Measurements from ENCODE around the gene LBX1.
A peak's percentile ranks its signal among the peaks of the same experiment; 100 is the strongest.

Gene LBX1

DNA sequence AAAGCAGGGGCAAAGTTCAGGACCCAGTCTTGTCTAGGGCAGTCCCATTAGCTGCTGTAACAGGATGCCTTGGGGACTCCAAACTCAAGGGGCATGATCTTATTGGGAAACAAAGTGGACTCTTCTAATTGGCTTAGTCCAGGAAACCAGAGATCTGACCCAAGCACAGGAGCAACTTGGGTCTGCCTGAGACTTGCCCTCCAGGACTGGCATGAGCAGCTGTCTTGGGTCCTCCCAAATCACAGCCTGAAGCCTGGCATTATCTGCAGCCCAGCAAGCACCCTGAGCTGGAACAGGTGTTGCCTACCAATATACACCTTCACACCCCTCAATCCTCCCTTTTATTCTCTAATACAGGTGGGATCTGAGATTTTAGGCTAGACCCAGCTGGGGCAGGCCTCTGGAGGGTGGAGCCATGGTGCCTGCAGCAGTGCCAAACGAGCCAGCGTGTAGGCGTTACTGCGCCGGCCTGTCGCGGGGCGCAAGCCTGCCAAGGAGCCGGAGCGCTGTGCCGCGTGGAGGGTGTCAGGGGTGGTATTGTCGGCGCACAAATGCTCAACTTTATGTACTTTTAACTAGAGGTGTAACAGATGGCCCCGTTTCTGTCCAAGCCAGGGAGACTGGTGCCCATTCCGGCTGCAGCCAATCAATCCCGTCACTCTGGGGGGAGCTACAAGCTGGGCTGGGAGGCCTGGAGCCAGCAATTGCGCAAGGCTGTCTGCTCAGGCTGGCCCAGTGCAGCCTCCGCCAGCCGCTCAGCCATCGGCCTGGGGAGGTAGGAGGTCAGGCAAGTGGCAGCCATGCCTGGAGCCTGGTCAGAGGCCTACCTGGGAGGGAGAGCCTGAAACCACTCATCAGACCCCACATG is 12.8 kb upstream of the LBX1 start:
- no peak for DNase-seq

- peak; percentile 21 for DNase-seq
Measured at GRCh38 chr10:101238732-101239105, 9.5 kb upstream of the LBX1 start.

GRCh38 chr10:101237982-101238731 is 8.9 kb upstream of the LBX1 start:
- peak; percentile 23 for DNase-seq

GRCh38 chr10:101237081-101237981 is 8.1 kb upstream of the LBX1 start:
- DNase-seq: peak; percentile 42

DNA sequence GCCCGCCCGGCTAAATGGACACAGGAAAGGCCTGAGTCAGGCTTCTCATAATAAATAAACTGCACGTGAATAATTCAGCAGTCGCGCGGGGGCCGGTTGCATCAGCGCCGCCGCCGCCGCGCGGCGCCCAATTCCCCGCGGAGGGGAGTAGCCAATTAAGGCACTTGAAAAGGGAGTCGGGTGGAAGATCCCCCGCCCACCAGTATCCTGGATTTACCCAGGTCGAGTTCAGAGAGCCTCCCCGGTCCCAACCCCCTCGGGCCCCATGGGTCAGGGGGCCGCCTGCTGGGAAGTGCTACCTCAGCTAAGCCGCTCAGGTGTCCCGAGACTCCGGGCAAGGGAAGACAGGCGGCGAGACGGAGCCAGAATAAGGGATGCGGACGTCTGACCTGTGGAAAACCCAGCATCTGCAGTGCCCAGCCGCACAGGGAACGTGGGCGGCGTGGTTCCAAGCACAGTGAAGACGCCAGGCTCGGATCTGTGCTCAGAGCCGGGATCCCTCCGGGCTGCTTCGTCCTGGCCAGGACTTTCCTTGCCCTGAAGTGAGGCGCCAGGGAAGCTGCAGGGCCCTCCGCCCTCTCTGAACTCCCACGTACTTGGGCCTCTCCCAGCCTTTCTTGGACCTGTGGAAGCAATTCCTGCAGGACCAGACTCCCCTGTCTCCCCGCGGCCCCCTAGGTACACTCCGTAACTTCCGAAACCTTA is 7.3 kb upstream of the LBX1 start:
- DNase-seq: peak; percentile 37

DNA sequence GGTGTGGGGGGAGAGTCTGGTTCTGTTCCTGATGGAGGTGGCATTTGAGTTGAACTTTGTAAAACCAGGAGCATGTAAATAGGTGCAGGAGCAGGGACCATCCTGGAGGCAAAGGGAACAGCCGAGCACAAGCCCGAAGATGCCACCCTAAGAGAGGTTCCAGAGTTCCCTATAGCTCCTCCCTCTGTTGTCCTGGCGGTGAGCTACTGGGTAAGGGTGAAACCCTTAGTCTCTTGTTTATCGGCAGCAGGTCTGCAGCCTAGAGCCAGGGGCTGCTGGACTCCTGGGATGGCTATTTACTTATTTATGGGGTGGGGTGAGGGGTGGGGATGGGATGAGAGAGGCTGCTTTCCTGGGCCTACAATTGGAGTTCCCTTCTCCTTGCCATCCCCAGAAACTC is 6.5 kb upstream of the LBX1 start:
- DNase-seq: peak; percentile 12

- no peak for DNase-seq
Measured at GRCh38 chr10:101234333-101234732, 5.1 kb upstream of the LBX1 start.

DNA sequence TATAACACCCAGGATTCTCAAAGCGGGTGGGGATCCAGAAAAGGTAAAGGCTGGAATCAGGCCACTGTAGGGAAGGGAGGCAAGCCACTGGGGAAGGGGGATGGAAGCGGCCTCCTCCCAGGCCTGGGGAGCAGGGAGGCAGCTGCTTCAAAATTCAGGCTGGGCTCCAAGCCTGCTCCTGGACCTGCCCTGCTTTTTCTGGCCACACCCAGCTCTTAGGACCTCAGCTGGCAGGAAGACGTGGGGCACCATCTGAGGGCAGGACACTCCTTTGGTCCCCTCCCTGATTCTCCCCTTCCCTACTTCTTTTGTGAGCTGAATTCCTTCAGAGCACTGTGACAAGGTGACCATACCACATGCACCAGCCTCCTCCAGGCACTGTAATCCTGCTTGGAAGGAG is 4.6 kb upstream of the LBX1 start:
- DNase-seq: no peak

DNA sequence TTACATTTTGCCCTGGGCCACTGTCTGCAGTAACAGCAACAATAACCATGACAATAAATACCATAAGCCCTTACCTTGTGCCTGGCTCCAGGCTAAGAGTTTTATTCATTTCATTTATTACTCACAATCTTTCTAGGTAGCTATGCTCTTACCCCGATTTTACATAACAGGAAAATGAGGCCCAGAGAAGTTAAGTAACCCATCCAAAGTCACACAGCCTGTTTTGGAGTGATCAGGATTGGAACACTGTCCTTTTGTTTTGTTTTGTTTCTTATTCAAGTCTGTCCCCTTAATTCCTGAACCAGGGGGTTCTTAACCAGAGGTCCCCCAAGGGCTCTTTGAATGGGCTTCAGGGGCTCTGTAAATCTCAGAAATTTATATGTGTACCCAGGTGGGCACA is 4.2 kb upstream of the LBX1 start:
- no peak for DNase-seq

DNA sequence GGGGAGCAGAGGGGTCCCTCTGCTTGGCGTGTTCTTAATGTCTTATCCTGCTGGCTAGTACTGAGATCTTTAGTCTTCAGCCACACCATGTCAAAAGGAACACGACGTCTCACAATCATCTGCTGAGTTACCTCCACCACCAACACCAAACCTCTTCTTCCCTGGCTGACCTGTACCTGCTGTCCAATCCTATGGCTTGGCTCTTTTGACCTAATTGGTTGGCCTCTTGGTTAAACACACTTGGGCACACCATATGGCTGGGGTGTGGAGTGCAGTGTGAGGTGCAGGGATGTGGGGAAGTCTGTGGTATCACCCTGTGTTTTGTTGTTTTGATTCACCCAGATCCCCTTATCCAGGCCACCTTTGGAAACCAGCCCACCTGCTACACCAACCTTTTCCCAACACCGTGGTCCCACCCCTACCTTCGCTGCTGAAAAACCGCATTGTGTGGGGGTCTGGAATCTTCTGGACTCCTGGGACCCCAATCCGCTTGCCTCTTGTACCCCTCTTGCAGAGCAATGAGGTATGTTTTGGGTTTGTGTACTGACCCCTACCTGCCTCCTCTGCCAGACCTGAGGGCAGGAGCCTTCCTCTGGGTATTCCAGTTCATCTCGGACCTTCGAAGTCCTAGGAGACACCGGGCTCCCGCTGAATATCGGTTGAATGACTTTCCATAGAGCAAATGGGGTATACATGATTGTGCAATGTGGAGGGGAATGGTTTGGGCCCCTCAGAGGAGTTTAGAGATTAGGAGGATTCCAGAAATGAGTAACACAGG is 2.8 kb upstream of the LBX1 start:
- no peak for DNase-seq

GRCh38 chr10:101231092-101231491 is 1.8 kb upstream of the LBX1 start:
- no peak for DNase-seq

- no peak for DNase-seq
Measured at GRCh38 chr10:101230183-101230917, 1.1 kb upstream of the LBX1 start.

DNA sequence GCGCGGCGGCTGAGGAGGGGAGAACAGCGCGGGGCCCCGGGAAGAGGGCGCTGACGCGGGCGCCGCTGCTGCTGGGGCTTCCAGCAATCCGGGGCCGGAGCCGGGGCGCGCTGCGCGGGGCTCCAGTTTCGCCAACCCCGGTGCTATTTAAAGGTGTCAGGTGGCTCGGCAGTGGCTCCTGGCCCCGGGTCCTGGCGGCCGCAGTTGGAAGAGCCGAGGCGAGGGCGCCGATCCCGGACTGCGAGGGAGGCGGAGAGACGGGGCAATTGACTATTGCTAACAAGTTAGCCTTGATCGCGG is 347 bp downstream of the LBX1 start:
- DNase-seq: no peak

GRCh38 chr10:101228153-101228965 is 904 bp downstream of the LBX1 start:
- peak; percentile 20 for DNase-seq

DNA sequence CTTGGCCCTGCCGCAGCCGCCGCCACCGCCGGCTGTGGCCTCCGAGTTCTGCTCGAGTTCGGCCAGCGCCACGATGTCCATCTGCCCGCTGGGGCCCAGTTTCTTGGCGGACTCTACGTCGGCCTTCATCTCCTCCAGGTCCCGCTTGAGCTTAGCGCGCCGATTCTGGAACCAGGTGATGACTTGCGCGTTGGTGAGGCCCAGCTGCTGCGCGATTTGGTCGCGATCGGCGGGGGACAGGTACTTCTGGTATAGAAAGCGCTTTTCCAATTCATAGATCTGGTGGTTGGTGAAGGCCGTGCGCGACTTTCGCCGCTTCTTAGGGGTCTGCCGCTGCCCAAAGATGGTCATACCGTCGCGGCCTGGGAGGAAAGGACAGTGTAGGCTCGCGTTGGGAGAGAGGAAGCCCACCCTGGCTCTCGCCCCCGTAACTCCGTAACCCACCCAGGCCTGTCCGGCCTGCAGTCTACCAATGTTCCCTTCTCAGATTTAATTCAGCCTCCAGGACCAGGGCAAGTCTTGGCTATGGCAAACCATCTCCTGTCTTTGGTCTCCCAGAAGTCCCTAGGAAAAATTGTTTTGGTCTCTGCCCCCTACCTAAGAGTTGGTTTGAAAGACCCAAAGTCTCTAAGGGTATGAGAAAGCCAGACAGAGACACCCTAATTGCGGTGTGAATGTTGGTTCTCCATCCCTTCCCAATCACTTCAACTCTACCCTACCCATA is 1.7 kb downstream of the LBX1 start:
- DNase-seq: no peak

DNA sequence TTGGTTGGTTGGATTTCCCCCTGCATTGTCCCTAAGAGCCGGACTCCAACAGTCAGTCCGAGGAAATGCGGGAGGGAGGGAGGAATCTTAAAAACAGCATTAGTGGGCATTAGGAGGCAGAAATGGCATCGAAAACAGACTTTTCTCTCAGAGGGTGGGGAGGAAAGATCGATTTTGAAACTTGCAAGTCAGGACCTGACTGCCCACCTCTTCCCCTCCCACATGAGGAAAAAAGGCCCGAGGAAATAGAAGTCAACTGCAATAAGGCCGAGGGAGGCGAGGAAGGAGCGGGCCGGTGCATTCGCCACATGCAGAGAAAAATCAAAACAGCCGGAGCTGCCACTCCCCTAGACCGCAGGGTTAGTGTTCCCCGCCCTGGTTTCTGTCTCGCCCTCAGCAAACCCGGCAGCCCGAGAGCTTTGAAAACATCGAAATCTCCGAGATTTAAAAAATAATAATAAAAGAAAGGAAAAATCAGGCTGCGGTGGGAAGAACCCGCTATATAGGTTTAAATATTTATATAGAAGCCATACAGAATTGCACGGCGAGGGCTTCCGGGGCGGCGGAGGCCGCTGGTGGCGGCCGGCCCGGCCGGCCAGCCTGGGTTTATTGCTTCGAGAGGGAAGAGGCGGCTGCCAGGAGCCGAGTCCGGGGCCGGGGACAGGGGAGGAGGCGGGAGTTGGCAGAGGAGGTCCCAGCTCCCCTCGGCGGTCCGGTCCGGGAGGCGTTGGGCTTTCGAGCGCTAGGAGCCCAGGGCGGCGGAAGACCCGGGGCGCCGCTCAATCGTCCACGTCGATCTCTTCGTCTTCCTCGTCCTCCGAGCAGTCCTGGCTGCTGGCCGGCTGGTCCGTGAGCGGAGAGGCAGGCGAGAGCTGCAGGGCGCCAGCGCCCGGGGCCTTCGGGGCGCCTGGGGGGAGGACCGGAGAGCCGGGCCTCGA is 2.5 kb downstream of the LBX1 start:
- DNase-seq: no peak

DNA sequence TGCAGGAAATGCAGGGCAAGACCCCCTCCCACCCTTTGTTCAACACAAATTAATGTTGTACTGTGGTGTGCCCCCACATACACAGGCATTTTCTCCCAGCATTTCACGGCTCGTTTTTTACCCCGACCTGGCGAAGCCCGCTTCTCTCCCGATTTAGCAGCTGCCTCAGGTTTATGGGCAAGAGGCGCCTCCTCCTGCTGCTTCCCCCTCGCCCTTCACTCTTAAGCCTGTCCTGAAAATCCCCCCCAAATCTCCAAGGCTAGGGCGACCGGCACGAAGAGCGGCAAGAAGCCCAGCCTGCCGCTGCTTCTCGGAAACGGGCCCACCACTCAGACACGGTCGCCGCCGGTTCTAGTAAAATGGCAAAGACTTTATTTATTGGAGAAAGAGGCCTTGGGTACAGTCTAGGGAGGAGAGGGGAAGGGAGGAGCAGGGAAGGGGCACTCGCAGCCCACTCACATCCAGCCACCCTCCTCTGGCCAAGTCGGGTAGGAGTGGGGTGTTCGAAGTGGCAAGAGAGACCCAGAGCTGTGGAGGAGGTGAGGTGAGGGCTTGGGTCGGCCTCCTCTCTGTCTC is 3.3 kb downstream of the LBX1 start:
- no peak for DNase-seq

Data from left hindlimb (tissue), 1 donor.